K562 (cell line): ENCODE measurements around the gene CFAP221. TPM values are rescaled to one million over a fixed set of nuclear protein-coding genes. Genes with fewer than 3 reads are reported as not detected.

Experiments used
- BRF1 ChIP-seq: IDR thresholded peaks from 3 replicates; pipeline ENCODE4 v1.6.1; 2011; ENCODE audit warnings: borderline replicate concordance, mild to moderate bottlenecking; ENCODE audit not compliant: insufficient read length; ENCODE audit errors: extremely low read depth
- C11orf30 ChIP-seq: fragments of 450-650 bp; IDR thresholded peaks from 2 replicates; pipeline ENCODE4 v1.6.1; 2016; ENCODE audit warnings: low read depth, mild to moderate bottlenecking
- CCNT2 ChIP-seq: IDR thresholded peaks from 2 replicates; pipeline ENCODE4 v1.6.1; 2011; ENCODE audit warnings: borderline replicate concordance, low read depth, mild to moderate bottlenecking, moderate library complexity, mixed read lengths, low read length; ENCODE audit not compliant: insufficient read length; ENCODE audit errors: extremely low read depth
- E2F3 ChIP-seq: fragments of 250-450 bp; sonication (Bioruptor Pico); IDR thresholded peaks from 2 replicates; pipeline ENCODE4 v1.4.0; 2020; ENCODE audit warnings: mild to moderate bottlenecking
- GTF2F1 ChIP-seq: IDR thresholded peaks from 2 replicates; pipeline ENCODE4 v1.6.1; 2011; ENCODE audit warnings: low read depth, low read length, improper control_type of control experiment
- HDAC2 ChIP-seq: fragments of 450-650 bp; IDR thresholded peaks from 2 replicates; pipeline ENCODE4 v1.6.1; 2016; ENCODE audit warnings: mild to moderate bottlenecking
- HMGXB4 ChIP-seq: sonication (generic); formaldehyde crosslinking; IDR thresholded peaks from 2 replicates; pipeline ENCODE4 v1.8.1; 2023; ENCODE audit warnings: mild to moderate bottlenecking, missing genetic modification reagents
- MBD1 ChIP-seq: fragments of 250-450 bp; sonication (Bioruptor Pico); IDR thresholded peaks from 2 replicates; pipeline ENCODE4 v1.8.0; 2022; ENCODE audit warnings: inconsistent platforms
- PHF8 ChIP-seq: fragments of 200-600 bp; sonication (generic); IDR thresholded peaks from 2 replicates; pipeline ENCODE4 v1.6.1; 2012; ENCODE audit warnings: mixed run types, mild to moderate bottlenecking, inconsistent platforms, low read length, moderate library complexity, borderline replicate concordance
- PTBP1 ChIP-seq: fragments of 200-400 bp; formaldehyde crosslinking; IDR thresholded peaks from 2 replicates; pipeline ENCODE4 v1.6.1; 2017; ENCODE audit warnings: low read depth, low read length
- RBFOX2 ChIP-seq: fragments of 200-400 bp; formaldehyde crosslinking; IDR thresholded peaks from 2 replicates; pipeline ENCODE4 v1.6.1; 2017; ENCODE audit warnings: low read depth, mild to moderate bottlenecking, low read length, moderate library complexity
- RUNX1 ChIP-seq: sonication (generic); IDR thresholded peaks from 2 replicates; pipeline ENCODE4 v1.6.1; 2016; ENCODE audit warnings: antibody characterized with exemption, low read depth
- TCF7 ChIP-seq: sonication (generic); IDR thresholded peaks from 2 replicates; pipeline ENCODE4 v1.6.1; 2016; ENCODE audit warnings: antibody characterized with exemption, borderline replicate concordance
- THRB ChIP-seq: fragments of 450-650 bp; formaldehyde crosslinking; conservative IDR thresholded peaks from 2 replicates; pipeline ENCODE4 v1.4.0; 2022; ENCODE audit warnings: mild to moderate bottlenecking, missing genetic modification characterization
- ZEB2 ChIP-seq: fragments of 450-650 bp; IDR thresholded peaks from 2 replicates; pipeline ENCODE4 v1.6.1; 2016
- ZFPM2 ChIP-seq: fragments of 250-450 bp; sonication (Bioruptor Pico); IDR thresholded peaks from 2 replicates; pipeline ENCODE4 v1.5.1; 2022; ENCODE audit warnings: mild to moderate bottlenecking
- ZNF143 ChIP-seq: sonication (generic); formaldehyde crosslinking; IDR thresholded peaks from 2 replicates; pipeline ENCODE4 v1.9.0; 2022; ENCODE audit warnings: mild to moderate bottlenecking, missing genetic modification reagents
- ZNF184 ChIP-seq: sonication (generic); formaldehyde crosslinking; IDR thresholded peaks from 2 replicates; pipeline ENCODE4 v1.5.0; 2020; ENCODE audit warnings: missing genetic modification reagents
- ZNF311 ChIP-seq: fragments of 250-450 bp; sonication (Bioruptor Pico); IDR thresholded peaks from 2 replicates; pipeline ENCODE4 v1.4.0; 2020; ENCODE audit warnings: mild to moderate bottlenecking, moderate library complexity
- ZNF395 ChIP-seq: fragments of 200-800 bp; sonication (Bioruptor generic); IDR thresholded peaks from 2 replicates; pipeline ENCODE4 v1.6.1; 2017; ENCODE audit warnings: missing genetic modification characterization, missing compliant biosample characterization
- polyA plus RNA-seq, 8 experiments: library from polyadenylated mRNA; depleted of rRNA in 4 of 8; stranded (reverse) in 5 of 8; unstranded in 3 of 8; fragments of >200 nt; fragmentation: Nextera tagmentation in 2 of 8; fragmentation: Illumina TruSeq in 1 of 8; extraction: Ambion mirVana in 2 of 8; extraction: Trizol in 1 of 8; gene quantifications; 2 replicates each; pipeline versions ENCODE4 v1.2.1 to v1.2.3, GENCODE V29; 2011 to 2014; ENCODE audit warnings: inconsistent platforms in 1 of 8, missing spikeins in 1 of 8
- total RNA-seq, 7 experiments: library from RNA; depleted of rRNA in 6 of 7; stranded (reverse); fragments of >200 nt in 6 of 7; fragmentation: Illumina TruSeq in 2 of 7; extraction: Trizol in 2 of 7; gene quantifications; 2 replicates each; pipeline versions ENCODE4 v1.2.1 to v1.2.3, GENCODE V29; 2011 to 2021; ENCODE audit warnings: low replicate concordance in 1 of 7

Gene CFAP221
- total and polyA plus RNA-seq, 9 of the 15 experiments (the other 6 are each of a cell fraction or from before 2014, with no cell fraction given): 0.09 to 1.4 (median 0.65) TPM

- TF ChIP-seq THRB (CRISPR knock-in tag): no peak
- no peak for TF ChIP-seq BRF1
- TF ChIP-seq ZNF311 (CRISPR knock-in tag): no peak
- peak; percentile 77; the same call in 1 of the 2 replicates for TF ChIP-seq E2F3 (CRISPR knock-in tag)
- peak; percentile 55 for TF ChIP-seq CCNT2
- no peak for TF ChIP-seq C11orf30
- no peak for TF ChIP-seq PTBP1
- TF ChIP-seq ZNF184: no peak
- TF ChIP-seq MBD1 (CRISPR knock-in tag): no peak
- TF ChIP-seq ZNF395: no peak; the same call in 1 of the 2 replicates
- TF ChIP-seq RBFOX2: peak; percentile 59
- TF ChIP-seq GTF2F1: no peak
- TF ChIP-seq HMGXB4 (CRISPR knock-in tag): no peak
- TF ChIP-seq PHF8: peak; percentile 44; the same call in 1 of the 2 replicates
- TF ChIP-seq TCF7: no peak
- no peak for TF ChIP-seq RUNX1
- no peak for TF ChIP-seq ZNF143 (CRISPR knock-in tag)
- TF ChIP-seq HDAC2: no peak
- TF ChIP-seq ZFPM2: no peak
- TF ChIP-seq ZEB2: no peak
Observed at GRCh38 chr2:119544075-119544938, at the start of gene CFAP221 (continued).
